Ishikawa (cell line): ENCODE data around the gene RELN.

ENCODE experiments used
- CEBPB ChIP-seq: IDR thresholded peaks from 2 replicates; pipeline ENCODE4 v1.6.1; 2012
- EP300 ChIP-seq: IDR thresholded peaks from 2 replicates; pipeline ENCODE4 v1.6.1; 2012; ENCODE audit warnings: borderline replicate concordance
- NFIC ChIP-seq: IDR thresholded peaks from 2 replicates; pipeline ENCODE4 v1.6.1; 2012
- RAD21 ChIP-seq: IDR thresholded peaks from 2 replicates; pipeline ENCODE4 v1.6.1; 2012; ENCODE audit warnings: low read depth
- YY1 ChIP-seq: IDR thresholded peaks from 2 replicates; pipeline ENCODE4 v1.6.1; 2012; ENCODE audit warnings: low read depth
- ZBTB7A ChIP-seq: IDR thresholded peaks from 2 replicates; pipeline ENCODE4 v1.6.1; 2012; ENCODE audit warnings: low read depth
- TF ChIP-seq, protein P1 (sequence below): IDR thresholded peaks from 2 replicates; pipeline ENCODE4 v1.6.1; 2012
- TF ChIP-seq, protein P2 (sequence below): IDR thresholded peaks from 2 replicates; pipeline ENCODE4 v1.6.1; 2012

DNA sequence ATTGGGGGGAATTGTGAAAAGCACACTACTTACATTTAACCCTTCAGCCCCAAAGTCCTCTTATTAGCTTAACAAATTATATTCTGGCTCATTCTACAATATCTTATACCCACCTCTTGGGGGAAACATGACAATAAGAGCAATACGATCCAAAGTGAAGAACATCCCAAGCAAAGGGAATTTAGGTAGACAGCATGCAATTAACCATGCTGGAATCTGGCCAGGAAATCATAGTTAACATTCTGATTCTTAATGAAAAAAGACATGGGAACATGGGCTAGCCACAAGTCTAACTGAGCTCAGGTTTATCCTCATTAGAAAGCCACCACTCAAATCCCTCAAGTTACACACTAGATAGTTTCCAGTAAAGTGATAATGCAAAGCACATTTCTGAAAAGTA, 301.5 kb downstream of the RELN start:
- no peak for TF ChIP-seq EP300
- no peak for TF ChIP-seq YY1
- TF ChIP-seq, protein P1, sequence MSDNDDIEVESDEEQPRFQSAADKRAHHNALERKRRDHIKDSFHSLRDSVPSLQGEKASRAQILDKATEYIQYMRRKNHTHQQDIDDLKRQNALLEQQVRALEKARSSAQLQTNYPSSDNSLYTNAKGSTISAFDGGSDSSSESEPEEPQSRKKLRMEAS, result no peak
- TF ChIP-seq NFIC, result no peak
- no peak for TF ChIP-seq ZBTB7A
- no peak for TF ChIP-seq CEBPB
- TF ChIP-seq RAD21, result no peak
- TF ChIP-seq, protein P2, sequence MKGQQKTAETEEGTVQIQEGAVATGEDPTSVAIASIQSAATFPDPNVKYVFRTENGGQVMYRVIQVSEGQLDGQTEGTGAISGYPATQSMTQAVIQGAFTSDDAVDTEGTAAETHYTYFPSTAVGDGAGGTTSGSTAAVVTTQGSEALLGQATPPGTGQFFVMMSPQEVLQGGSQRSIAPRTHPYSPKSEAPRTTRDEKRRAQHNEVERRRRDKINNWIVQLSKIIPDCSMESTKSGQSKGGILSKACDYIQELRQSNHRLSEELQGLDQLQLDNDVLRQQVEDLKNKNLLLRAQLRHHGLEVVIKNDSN, result no peak
